GM18502 (cell line): ENCODE measurements around the gene CDO1.

Source experiments
- ATAC-seq: cut with Tn5 transposase; IDR thresholded peaks from one replicate; pipeline ENCODE4 v1.9.1; 2021; ENCODE audit warnings: mild to moderate bottlenecking; ENCODE audit not compliant: unreplicated experiment, poor library complexity

CDO1 gene

DNA sequence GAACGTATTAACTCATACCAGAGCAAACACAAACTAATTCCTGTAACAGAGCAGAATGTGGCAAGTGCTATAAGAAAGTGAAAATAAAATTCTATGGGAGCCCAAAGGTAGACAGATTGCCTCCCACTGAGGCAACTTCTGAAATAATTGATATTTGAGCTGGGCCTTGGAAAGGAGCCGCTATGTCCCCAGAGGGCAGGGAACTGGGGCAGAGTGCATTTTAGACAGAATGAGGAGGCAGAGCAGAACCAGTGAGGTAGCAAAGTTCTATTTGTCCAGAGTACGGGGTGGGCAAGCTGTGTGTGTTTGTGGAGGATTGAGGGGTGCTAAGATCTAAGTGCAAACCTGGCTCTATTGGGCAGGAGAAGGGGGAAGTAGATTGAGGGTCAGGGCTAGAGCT, 19.8 kb downstream of the CDO1 start:
- ATAC-seq, result no peak

DNA sequence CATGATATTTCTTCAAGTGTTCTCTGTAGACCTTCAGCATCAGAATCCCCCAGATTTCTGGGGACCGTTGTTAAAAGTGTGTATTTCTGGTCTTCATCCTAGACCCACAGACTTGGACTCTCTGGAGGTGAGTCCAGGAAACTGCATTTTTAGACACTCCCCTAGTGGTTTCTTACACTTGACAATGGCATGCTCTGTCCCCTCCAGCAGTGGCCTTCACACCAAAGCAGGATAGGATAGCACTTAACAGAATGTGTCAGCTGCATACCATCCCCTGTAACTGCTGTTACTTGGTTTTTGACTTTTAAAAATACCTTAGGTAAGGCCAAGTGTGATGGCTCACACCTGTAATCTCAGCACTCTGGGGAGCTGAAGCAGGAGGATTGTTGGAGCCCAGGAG, 20.8 kb downstream of the CDO1 start:
- no peak for ATAC-seq

DNA sequence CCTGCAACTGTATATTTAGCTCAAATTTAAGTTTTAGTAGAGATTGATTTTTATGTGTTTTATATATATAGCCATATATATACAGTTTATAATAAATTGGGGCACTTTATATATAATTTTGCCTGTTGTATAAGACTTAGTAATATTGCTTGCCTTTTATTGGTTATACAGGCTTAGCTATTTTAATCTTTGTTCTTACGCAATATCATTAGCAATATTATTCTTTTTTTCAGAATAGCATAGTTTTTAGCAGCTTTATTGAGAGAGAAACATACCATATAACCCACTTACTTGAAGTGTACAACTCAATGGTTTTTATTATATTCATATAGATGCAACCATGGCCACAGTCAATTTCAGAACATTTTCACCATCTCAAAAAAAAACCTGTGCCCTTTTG, 28.0 kb downstream of the CDO1 start:
- no peak for ATAC-seq

DNA sequence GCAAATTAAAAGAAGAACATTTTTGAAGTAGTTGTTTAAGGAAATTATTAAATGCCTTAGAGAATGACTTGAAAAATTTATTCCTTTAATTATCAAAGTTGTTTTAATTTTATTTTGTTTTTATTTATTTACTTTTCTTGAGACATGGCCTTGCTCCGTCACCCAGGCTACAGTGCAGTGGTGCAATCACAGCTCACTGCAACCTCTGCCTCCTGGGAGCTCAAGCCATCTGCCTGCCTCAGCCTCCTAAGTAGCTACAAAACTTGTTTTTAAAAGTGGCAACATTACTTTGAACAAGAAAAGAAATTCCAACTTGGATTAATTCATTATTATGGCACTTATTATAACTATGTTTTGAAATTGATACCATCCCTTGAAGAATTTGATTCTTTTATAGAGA, 29.0 kb downstream of the CDO1 start:
- ATAC-seq, result no peak

DNA sequence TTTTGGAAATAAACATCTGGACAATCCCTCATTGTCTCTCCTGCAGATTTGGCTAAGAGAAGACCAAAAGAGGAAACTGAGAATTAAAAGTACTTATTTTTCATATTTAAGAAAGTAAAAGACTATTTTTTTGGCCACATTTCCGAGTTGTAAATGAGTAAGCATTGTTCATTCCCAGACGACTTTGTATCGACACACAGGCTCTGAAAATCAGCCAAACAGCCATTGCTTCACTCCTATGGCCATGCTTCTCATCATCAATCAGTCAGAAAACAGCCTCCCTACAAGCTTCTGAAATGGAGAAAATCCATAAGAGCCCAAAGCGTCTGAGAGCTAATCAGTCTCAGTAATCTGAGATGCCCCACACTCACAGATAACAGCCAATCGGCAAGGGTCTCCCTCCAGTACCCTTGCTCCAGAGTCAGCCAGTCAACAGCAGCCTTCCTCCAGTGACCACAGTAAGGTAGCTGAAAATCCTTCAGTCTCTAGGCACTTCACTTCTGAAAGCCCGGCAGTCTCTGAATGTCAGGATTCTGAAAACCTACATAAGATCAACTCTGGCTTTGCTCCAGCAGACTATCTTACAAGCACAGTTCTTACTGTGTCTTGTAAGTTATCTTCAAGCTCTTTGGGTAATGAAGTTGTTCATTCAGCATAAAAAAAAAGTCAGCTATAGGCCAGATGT, 30.9 kb downstream of the CDO1 start:
- no peak for ATAC-seq

DNA sequence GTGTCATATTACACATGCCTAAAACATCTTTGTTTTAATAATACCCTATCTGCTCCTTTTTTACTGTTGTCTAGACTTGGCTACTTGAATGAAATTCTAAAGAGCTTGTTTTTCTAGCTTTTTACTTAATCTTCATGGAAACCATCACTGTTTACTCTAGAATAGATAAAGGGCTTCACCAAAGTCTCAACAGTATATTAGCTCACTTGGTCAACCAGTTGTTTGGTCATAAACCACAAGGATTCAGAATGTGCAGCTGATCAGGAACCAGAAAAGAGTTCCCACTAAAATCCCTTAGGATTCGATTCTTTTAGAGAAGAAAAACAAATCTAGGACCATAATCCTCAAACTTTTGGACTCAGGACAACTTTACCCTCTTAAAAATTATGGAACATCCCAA, 38.0 kb downstream of the CDO1 start:
- no peak for ATAC-seq

DNA sequence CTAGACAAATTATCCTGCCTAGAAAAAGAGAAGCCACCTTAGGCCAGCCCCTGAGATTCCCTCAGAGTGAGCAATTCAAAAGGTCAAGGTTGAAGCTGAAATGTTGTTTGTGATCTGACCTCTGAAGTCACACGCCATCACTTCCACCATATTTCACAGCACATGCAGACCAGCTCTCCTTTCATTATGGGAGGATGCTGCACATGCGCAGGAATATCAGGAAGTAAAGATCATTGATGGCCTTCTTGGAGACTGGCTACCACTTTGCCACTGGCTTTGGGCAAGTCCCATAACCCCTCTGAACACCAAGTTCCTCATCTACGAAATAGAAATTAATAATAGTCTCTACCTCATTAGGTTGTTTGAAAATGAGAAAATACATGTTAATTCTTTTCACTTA, 39.5 kb downstream of the CDO1 start:
- ATAC-seq, result no peak

DNA sequence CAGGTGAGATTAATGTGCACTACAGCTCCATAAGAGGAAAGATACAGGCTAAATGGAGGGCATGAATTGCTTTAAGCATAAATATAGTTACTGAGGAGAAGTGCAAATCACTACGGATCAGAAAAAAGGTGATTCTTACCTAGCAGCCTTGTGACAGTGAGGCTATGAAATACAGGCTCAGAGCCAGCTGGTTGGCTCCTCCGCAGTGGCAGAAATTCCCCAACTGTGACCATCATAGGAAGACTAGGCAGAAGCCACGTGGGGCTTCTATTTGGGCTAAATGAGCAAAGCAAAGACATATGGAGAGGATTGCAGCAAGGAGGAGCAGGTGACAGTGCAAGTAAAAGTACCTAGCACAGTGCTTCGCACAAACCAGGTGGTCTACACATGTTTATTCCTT, 40.5 kb downstream of the CDO1 start:
- ATAC-seq, result no peak

DNA sequence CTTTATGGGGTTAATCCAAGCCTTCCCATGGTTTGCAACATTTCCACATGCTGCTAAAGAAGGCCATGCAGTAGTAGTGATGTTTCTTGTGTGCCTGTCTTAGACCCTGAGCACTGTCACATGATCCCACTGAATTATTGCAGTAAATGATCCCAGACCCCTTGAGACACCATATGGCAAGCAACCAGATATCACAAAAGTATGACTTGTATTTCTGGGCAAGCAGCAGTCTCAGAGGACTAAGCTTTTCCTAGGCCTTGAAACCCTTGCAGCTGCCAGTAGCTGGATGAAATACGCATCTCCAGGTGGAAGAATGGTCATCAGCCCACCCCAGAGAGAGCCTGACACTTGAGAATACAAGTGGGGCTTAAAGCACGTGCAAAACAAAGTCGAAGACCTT, 41.8 kb downstream of the CDO1 start:
- ATAC-seq, result no peak

DNA sequence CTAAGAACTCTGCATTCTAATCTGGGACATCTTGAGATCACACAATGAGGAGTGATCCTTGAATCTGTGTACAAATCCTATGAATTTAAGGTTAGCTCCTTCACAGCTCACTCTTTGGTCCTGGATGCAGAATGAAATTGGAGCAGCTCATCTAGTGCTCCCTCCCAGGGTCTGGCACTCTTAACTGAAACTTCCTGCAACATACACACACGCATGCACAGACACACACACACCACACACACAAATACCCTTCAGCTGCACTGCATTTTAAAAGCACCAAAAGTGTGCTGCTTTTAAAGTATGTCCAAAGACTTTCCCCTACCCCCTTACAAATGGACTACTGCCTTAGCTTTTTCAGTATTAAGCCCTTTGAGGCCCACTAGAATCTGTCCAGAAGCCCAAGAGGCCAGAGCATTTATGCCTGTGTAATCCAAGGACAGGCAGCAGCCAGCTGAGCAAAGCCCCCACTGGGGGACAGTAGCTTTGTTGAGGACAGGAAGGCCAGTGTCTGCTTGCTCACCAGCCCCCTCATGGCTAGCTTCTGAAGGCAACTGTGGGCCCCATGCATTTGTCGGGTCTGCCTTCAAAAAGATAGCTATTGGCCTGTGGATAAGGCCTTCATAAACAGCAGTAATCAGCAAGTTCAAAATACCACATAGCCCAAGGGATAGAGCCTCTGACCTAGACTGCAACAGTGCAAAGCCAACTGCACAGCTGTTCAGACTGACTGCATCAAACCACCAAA, 43.6 kb downstream of the CDO1 start:
- no peak for ATAC-seq

DNA sequence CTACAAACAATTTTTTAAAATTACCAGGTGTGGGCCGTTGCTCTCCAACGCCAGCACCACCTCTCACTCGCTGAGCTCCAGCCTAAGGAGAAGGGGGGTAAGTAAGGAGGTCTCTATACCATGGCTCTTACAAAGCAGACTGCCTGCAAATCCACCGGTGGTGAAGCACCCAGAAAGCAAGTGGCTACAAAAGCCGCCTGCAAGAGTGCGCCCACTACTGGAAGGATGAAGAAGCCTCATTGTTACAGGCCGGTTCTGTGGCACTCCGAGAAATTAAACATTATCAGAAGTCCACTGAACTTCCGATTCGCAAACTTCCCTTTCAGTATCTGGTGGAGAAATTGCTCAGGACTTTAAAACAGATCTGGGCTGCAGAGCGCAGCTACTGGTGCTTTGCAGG, 46.0 kb downstream of the CDO1 start:
- ATAC-seq, result no peak

DNA sequence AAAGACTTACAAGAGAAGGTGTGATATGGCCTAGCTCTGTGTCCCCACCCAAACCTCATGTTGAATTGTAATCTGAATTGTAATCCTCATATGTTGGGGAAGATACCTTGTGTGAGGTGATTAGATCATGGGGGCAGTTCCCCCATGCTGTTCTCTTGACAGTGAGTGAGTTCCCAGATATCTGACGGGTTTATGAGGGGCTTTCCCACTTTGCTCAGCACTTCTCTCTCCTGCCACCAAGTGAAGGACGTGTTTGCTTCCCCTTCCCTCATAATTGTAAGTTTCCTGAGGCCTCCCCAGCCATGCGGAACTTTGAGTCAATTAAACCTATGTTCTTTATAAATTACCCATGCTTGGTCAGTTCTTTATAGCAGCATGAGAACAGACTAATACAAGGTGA, 49.0 kb downstream of the CDO1 start:
- ATAC-seq, result no peak

DNA sequence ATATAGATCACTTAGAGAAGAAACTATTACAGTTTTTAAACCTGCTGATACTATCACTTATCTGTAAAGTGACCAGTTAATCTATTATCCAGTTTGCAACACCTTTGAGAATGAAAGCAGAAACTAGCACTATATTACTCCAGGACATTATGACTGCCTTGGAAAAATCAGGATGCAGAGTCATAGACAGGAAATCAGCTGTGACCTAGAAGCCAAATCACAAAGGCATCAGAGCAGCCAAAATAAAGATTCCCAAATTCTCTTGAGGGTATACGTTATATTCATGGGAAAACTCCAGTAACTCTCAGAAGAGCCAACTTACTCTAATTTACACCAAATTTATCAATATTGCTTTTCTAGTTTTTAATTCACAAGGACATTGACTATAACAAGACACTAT, 49.9 kb downstream of the CDO1 start:
- no peak for ATAC-seq

DNA sequence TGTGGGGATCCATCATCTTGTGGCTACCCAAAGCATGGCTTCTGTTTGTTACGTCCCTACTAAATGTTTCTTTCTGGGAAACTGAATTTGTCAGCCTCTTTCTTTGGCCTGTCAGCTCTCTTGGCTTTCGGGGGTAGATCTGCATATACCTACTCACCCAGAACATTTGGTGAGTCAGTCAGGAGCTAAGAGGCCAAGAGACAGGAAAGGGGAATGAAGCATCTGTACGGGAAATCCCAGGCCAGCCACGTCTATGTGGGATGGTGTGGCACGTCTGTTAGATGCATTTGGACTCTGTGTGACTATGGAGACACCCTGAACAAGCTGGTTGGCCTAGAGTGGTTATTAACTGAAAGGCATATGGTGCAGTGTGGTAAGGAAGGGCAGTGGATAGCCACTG, 58.1 kb downstream of the CDO1 start:
- no peak for ATAC-seq

DNA sequence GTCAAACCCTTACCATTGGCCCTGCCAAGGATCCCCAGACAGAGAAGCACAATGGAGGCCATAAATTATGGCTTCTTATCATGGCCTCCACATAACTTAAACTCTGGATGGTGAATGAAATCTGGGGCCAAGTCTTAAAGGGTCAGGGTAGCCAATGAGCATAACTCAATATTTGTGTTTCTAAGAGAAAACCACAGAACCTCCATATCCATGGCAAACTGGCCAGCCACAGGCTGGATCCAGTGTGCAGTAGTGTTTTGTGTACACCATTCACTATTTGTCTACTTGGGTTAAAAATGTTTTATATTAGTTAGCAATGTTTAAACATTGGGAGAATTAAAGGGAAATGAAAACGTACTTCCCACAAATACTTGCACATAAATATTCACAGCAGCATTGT, 60.8 kb downstream of the CDO1 start:
- no peak for ATAC-seq
